Measurements from ENCODE around the gene KDM2B.

The KDM2B gene

GRCh38 chr12:121453629-121454028 lies 127.2 kb downstream of the KDM2B start:
- DNase-seq, result no peak

- DNase-seq, result no peak
These were observed 127.8 kb downstream of the KDM2B start for GRCh38 chr12:121452985-121453360.

- no peak for DNase-seq
These were observed 128.4 kb downstream of the KDM2B start for GRCh38 chr12:121452340-121452984.

- DNase-seq, result no peak
These were observed 128.9 kb downstream of the KDM2B start for GRCh38 chr12:121451961-121452339.

- DNase-seq, result no peak
These were observed 132.0 kb downstream of the KDM2B start for GRCh38 chr12:121448771-121449315.

- no peak for DNase-seq
These were observed 134.1 kb downstream of the KDM2B start for GRCh38 chr12:121446750-121447149.

GRCh38 chr12:121444842-121445202 lies 136.0 kb downstream of the KDM2B start:
- no peak for DNase-seq

GRCh38 chr12:121443911-121444841 lies 136.6 kb downstream of the KDM2B start:
- no peak for DNase-seq

- peak; percentile 80 for DNase-seq
These were observed 137.5 kb downstream of the KDM2B start for GRCh38 chr12:121443193-121443870.

GRCh38 chr12:121442028-121442948 lies 138.5 kb downstream of the KDM2B start:
- DNase-seq, result no peak

GRCh38 chr12:121441555-121441954 lies 139.3 kb downstream of the KDM2B start:
- DNase-seq, result no peak

GRCh38 chr12:121440768-121441167 lies 140.1 kb downstream of the KDM2B start:
- DNase-seq, result no peak

GRCh38 chr12:121439715-121440114 lies 141.1 kb downstream of the KDM2B start:
- no peak for DNase-seq

GRCh38 chr12:121438905-121439304 lies 141.9 kb downstream of the KDM2B start:
- no peak for DNase-seq

- DNase-seq, result no peak
These were observed 144.1 kb downstream of the KDM2B start for GRCh38 chr12:121436706-121437105.

GRCh38 chr12:121432740-121433480 lies 147.9 kb downstream of the KDM2B start:
- no peak for DNase-seq

GRCh38 chr12:121430833-121431415 lies 149.9 kb downstream of the KDM2B start:
- no peak for DNase-seq

- DNase-seq, result no peak
These were observed 151.9 kb downstream of the KDM2B start for GRCh38 chr12:121428883-121429282.

- DNase-seq, result no peak
These were observed 153.2 kb downstream of the KDM2B start for GRCh38 chr12:121427556-121428050.

GRCh38 chr12:121424624-121424975 lies 156.2 kb downstream of the KDM2B start:
- DNase-seq, result no peak

Measured in retina (tissue), 1 donor.